ELF-1 (cell line): Measurements from ENCODE around the gene UQCC3.
"Not testable (repeated sequence)": the region's sequence is repeated elsewhere in the genome, so short reads cannot be mapped to it uniquely, and the experiment has no call there.

Experiments used
- DNase-seq: peaks from one replicate; pipeline ENCODE4 v3.0.0-alpha.2; 2016; ENCODE audit warnings: low read depth, low spot score

Gene UQCC3

GRCh38 chr11:62665599-62666258 is 5.7 kb upstream of the UQCC3 start:
- no peak for DNase-seq

- DNase-seq: peak; percentile 27
Measured at GRCh38 chr11:62666259-62666926, 5.1 kb upstream of the UQCC3 start.

DNA sequence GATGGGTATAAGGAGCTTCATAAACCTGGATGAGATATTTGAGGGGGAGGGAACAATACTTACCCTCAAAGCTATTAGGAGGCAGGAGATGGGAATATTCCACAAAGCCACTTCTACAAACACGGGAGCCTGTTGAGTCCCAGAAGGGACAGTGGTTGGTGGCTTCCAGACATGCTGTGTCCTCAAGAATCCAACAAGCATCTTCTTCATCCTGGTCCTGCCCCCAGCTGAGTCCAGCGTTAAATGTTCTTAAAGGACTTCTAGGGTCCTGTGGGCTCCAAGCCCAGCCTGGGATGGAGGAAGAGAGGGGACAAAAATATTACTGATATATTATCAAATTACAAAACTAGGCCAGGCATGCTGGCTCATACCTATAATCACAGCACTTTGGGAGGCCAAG is 4.0 kb upstream of the UQCC3 start:
- DNase-seq: no peak

DNA sequence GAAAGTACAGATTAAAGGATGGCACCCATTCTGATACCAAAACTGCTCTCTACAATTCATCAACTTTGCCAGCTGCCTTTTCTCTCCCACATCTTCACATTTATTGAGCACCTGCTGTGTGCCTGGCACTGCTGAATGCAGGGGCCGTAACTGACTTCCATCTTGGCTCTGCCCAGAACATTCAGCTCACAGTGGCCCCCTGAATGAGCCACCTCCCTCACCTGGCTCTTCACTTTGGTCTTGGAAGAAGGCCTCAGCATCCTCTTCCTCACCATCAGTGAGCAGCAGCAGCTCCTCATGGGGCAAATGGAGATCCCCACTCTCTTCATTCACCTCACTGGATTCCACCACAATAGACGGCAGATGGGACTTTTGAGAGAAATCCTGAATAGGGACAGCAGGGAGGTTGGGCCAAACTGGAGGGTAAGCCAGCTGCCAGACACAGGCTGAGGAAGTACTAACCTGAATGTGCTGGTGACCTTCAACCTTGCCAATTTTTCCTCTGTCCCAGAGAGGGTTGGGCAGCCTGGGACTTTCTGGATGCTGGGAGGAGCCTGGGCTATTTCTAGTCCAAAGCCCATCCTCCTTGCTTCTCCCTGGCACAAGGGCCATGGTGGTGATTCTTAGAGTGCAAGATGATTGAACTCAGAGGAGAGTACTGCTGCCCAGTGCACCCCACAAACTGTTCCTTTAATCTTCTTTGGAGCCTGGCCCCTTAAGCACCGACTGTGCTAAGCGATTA is 1.9 kb upstream of the UQCC3 start:
- peak; percentile 35 for DNase-seq

DNA sequence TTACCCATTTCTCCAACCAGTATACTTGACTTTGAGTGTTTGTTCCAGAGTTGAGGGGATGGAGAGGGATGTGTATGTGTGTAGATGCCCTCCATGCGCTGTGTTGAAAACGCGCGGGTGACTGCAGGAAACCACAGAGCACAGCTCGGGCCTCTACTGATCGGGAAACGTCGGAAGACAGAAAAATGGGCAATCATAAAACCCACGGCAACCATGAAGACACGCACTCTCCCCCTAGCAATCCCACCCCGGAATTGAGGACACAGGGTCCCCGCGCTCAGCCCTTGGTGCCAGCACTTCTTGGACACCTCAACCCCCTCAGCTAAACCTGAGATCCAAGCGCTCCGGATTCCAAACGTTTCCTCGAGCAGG is 251 bp upstream of the UQCC3 start:
- DNase-seq: no peak

DNA sequence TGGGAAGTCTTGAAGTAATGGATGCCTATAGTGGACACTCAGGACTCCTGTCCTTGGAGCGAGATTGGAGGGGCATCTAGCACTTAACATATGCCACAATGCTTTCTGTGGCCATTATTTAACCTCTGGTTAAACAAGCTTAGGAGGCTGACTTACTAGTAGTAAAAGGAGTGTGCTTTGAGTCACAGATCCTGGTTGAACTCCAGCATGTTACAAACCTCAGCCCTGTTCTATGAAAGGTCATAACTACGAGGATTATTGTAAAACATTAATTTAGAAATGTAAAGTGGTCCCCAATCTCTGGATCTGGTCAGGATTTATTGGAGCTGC is 1.7 kb downstream of the UQCC3 start:
- no peak for DNase-seq

GRCh38 chr11:62675415-62675814 is 3.9 kb downstream of the UQCC3 start:
- not testable (repeated sequence) for DNase-seq

DNA sequence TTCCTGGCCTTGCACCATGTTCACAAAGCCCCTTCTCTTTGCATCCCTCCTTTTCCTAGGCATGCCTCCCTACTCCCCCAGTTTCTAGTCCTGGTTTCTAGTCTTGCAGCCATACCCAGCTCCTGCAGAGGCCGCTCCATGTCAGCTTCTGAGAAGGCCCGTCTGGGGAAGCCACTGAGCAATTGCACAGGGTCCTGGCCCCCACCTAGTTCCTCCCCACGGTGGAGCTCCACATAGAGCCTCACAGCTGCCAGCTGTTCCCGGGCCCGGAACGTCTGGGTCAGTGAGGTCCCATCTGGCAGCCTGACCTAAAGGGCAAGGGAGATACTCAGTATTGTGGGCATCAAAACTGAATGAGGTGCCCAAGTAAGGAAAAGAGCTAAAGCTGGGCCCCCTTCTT is 5.2 kb downstream of the UQCC3 start:
- no peak for DNase-seq

GRCh38 chr11:62677156-62677555 is 5.7 kb downstream of the UQCC3 start:
- DNase-seq: no peak

DNA sequence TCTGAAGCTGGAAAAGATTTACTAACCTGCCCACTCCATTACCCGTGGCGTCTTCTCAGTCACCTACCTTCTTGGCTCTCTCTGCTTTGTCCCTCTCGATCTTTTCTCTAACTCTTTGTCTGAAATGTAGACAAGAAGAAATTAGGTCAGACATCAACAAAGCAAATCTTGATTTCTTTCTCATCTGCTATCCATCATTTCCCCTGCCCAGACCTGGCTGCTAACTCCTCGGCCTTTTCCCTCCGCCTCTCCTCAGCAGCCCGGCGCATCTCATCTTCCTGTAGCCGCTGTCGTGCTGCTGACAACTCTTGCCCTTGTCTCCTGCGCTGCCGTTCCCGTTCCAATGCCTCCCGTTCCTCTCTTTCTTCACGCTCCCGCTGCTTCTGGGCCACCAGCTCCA is 6.2 kb downstream of the UQCC3 start:
- no peak for DNase-seq

DNA sequence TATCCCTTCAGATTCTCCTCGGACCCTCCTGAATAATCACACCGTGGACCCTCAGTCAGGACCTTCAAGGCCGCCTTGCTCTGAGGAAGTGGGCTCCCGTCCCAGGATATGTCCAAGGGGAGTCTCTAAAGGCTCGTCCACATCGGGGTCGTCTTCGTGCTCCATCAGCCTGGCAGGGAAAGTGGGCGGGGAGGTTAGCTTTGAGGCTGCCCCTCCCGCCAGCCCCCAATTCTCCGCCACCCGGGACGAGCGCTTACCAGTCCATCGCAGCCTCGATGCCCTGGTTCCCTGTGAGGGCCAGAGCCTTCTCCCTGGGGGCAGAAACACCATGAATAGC is 6.9 kb downstream of the UQCC3 start:
- no peak for DNase-seq

DNA sequence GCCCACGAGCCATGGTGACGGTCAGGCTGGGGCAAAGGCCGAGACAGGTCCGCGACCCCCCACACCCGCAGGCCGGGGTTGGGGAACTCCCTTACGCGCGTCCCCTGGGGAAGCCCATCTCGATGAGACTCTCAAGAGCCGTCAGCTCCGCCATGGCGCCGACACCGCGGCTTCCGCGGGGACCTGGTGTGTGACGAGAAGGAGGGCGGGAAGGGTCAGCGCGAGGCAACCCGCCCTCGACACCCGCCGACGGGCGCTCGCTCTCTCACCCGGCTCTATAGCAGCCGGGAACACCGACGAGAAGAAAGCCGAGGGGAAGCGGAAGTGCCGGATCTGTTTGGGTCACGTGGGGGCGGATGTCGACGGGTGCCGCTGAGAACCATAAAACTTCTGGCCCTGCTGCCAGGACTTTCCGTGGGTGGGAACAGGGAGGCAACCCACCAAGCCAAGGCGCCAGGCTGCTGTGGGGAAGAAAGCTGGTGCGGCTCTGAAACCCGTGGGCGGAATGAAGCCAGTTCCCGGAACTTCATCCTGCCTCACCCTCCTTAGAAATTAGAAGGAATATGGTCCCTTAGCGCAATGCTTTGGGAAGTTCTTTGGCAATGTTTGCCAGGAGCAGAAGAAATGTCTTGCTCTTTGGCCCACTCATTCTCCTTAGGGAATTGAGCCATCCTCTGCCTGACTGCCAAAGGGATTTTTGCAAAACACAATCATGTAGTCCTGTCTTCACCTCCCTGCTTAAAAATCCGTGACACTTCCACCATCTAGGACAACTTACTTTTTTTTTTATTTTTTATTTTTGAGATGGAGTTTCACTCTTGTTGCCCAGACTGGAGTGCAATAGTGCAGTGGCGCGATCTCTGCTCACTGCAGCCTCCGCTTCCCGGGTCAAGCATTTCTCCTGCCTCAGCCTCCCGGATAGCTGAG is 7.6 kb downstream of the UQCC3 start, which contains the start of gene UBXN1:
Gene UBXN1 (minus strand): TSS at position 304 of the 927 bp plus-strand sequence. CDS start 150 bp downstream, at position 154.
- DNase-seq: peak; percentile 89

- DNase-seq: peak; percentile 57
Measured at GRCh38 chr11:62680825-62681240, 9.4 kb downstream of the UQCC3 start.

GRCh38 chr11:62682518-62682917 is 11.0 kb downstream of the UQCC3 start:
- no peak for DNase-seq

GRCh38 chr11:62687508-62688396 is 16.3 kb downstream of the UQCC3 start:
- DNase-seq: peak; percentile 50

DNA sequence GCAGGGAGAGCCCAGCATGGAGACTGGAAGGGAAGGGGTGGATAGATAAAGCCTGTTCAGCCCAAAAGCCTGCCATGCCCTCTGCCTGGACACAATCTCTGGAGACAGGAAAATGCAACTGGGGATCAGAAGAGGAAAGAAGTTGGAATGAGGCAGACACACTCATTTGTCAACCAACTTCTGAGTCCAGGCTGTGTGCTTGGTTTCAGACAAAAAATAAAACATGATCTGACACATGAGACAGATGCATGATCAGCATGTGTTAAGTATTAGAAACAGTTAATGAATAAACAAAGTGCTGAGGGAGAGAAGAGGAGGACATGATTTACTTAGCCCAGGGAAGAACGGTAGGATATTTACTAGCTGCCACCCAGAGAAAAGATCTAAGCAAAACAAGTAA is 17.0 kb downstream of the UQCC3 start:
- no peak for DNase-seq

- no peak for DNase-seq
Measured at GRCh38 chr11:62689421-62690183, 18.1 kb downstream of the UQCC3 start, which contains the start of gene LRRN4CL. LRRN4CL (minus strand) TSS chr11:62689530; CDS start chr11:62688508, 1,022 bp downstream.

DNA sequence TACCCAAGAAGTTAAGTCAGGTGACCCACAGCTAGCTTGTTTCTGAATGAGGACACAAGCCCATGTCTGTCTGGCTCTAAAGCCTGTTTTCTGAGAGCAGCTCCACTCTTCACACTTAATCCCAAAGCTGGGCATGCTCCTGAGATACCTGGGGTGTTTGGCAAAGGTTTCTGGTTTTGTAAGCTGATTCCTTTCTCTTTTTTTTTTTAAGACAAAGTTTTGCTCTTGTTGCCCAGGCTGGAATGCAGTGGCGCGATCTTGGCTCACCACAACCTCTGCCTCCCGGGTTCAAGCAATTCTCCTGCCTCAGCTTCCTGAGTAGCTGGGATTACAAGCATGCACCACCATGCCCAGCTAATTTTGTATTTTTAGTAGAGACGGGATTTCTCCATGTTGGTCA is 22.2 kb downstream of the UQCC3 start:
- DNase-seq: not testable (repeated sequence)

DNA sequence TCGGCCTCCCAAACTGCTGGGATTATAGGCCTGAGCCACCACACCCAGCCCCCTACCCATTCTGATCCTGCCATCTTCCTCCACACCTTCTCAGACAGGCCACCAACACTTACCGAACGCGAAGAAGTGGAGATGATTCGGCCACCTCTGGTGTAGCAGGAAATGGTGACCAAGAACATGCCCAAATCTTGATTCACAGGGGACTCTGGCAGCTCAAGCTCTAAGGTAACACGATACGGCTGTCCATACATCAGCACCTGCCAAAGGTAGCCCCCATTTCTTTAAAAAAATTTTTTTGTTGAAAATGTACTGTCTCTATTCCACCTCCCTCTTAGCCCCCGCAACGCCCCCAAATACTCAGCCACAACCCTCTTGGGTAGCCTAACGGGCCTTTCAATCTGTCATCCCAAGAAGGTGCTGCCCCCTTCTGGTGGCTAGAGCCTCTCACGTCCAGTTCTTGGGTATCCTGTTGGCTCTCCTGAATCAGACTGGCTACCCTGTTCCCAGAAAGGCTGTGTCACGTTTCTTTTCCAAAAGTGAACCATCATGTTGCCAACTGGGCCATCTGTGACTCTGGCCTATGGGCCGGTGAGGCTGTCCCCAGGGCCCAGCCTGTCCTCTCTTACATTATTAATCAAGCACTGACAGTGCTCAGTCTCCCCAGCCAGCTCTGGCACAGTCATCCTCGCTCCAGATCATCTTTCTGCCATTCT is 23.1 kb downstream of the UQCC3 start:
- peak; percentile 84 for DNase-seq
